Dedifferentiated amniotic fluid mesenchymal stem cell (primary cell): ENCODE measurements around the gene TMTC1.

Experiments used
- DNase-seq: peaks from one replicate; pipeline ENCODE4 v3.0.0-alpha.2; 2016; ENCODE audit errors: extremely low spot score

TMTC1 gene

GRCh38 chr12:29741342-29742241 is 42.1 kb downstream of the TMTC1 start:
- DNase-seq, result peak; percentile 22

GRCh38 chr12:29739279-29739991 is 44.3 kb downstream of the TMTC1 start:
- peak; percentile 45 for DNase-seq

GRCh38 chr12:29738365-29738764 is 45.4 kb downstream of the TMTC1 start:
- DNase-seq, result no peak

- no peak for DNase-seq
These were observed 46.1 kb downstream of the TMTC1 start for GRCh38 chr12:29737644-29738043.

- DNase-seq, result no peak
These were observed 48.1 kb downstream of the TMTC1 start for GRCh38 chr12:29735604-29736003.

GRCh38 chr12:29734734-29735133 is 49.0 kb downstream of the TMTC1 start:
- no peak for DNase-seq

GRCh38 chr12:29734305-29734704 is 49.4 kb downstream of the TMTC1 start:
- no peak for DNase-seq

GRCh38 chr12:29733501-29733900 is 50.2 kb downstream of the TMTC1 start:
- DNase-seq, result no peak

- DNase-seq, result no peak
These were observed 50.7 kb downstream of the TMTC1 start for GRCh38 chr12:29733060-29733459.

- no peak for DNase-seq
These were observed 51.1 kb downstream of the TMTC1 start for GRCh38 chr12:29732593-29732992.

- DNase-seq, result no peak
These were observed 51.6 kb downstream of the TMTC1 start for GRCh38 chr12:29732191-29732590.

- no peak for DNase-seq
These were observed 52.2 kb downstream of the TMTC1 start for GRCh38 chr12:29731591-29731990.

GRCh38 chr12:29730481-29730880 is 53.3 kb downstream of the TMTC1 start:
- DNase-seq, result no peak

- no peak for DNase-seq
These were observed 55.7 kb downstream of the TMTC1 start for GRCh38 chr12:29728030-29728429.

GRCh38 chr12:29726741-29727348 is 56.9 kb downstream of the TMTC1 start:
- DNase-seq, result no peak

GRCh38 chr12:29726321-29726692 is 57.4 kb downstream of the TMTC1 start:
- DNase-seq, result no peak

GRCh38 chr12:29725587-29726320 is 58.0 kb downstream of the TMTC1 start:
- DNase-seq, result peak; percentile 71

- DNase-seq, result no peak
These were observed 61.6 kb downstream of the TMTC1 start for GRCh38 chr12:29722164-29722563.

- DNase-seq, result no peak
These were observed 64.4 kb downstream of the TMTC1 start for GRCh38 chr12:29719381-29719780.

- DNase-seq, result no peak
These were observed 66.1 kb downstream of the TMTC1 start for GRCh38 chr12:29717540-29718100.

GRCh38 chr12:29714966-29715365 is 68.8 kb downstream of the TMTC1 start:
- DNase-seq, result no peak

GRCh38 chr12:29713729-29714128 is 70.0 kb downstream of the TMTC1 start:
- no peak for DNase-seq
